HG03103 (cell line): ENCODE results near the gene MRPL52.
"Not testable (repeated sequence)": the region's sequence is repeated elsewhere in the genome, so short reads cannot be mapped to it uniquely, and the experiment has no call there.

ENCODE experiments used
- ATAC-seq: cut with Tn5 transposase; IDR thresholded peaks from one replicate; pipeline ENCODE4 v1.9.1; 2021; ENCODE audit warnings: low read depth; ENCODE audit not compliant: unreplicated experiment

Gene MRPL52

DNA sequence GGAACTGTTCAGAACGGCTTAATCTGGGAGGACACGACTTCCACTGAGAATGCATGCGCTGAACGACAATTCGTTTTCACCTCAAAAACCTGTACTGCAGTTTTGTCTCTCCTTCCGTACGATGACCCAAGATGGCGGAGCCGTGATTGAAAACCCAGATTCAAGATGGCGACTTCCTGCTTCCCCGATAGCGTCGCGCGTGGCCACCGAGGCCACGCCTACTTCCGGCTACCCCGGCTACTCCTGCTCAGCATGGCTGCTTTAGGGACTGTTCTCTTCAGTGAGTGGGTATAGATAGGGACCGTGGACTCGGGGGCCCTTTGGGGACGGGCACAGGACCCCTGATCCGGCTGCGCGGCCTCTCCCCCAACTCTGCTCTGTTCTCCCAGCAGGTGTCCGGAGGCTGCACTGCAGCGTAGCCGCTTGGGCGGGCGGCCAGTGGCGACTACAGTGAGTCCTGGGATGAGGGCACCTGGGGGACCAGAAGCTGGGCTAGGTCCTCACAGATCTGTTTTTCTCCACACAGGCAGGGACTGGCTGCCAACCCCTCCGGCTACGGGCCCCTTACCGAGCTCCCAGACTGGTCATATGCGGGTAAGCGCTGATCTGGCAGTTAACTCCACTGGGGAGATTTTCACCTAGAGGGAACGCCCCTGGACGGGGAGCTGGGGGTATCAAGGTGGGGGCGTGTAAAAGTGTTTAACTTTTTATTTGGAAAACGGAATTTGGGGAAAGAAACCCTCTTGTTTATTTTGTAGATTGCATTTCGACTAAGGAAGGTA lies at the start of gene MRPL52:
Gene MRPL52 (plus strand): TSS at position 227 of the 782 bp plus-strand sequence. CDS start 26 bp downstream, at position 253.
- peak; percentile 81 for ATAC-seq

DNA sequence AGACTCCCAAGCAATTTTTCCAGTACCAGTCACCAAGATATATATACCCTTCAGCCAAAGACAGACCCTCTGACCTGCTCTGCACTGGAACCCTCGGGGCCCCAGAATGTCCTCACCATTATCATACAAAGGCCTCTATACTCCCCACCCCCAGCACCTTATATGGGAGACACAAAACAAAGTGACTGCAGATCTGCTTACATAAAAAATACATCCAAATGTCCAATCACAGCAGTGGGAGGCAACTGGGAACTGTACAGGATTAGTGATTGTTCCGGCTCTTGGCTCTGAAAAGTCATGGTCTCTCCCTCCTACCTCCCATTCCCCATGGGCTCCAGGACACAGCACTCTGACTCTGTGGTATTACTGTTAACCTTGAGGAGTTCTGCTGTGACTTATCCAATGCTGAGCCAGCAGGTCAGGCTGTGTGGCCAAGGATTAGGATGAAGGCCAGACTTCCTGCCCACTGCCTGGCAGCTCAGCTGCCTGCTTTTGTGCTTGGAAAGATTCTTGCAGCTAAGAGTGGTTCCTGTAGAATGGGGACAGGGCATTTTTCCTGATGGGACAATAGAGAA lies 49.5 kb upstream of the MRPL52 start:
- ATAC-seq = no peak

- ATAC-seq = no peak
Observed at GRCh38 chr14:22780941-22781300, 48.8 kb upstream of the MRPL52 start.

- no peak for ATAC-seq
Observed at GRCh38 chr14:22781301-22781991, 48.2 kb upstream of the MRPL52 start.

DNA sequence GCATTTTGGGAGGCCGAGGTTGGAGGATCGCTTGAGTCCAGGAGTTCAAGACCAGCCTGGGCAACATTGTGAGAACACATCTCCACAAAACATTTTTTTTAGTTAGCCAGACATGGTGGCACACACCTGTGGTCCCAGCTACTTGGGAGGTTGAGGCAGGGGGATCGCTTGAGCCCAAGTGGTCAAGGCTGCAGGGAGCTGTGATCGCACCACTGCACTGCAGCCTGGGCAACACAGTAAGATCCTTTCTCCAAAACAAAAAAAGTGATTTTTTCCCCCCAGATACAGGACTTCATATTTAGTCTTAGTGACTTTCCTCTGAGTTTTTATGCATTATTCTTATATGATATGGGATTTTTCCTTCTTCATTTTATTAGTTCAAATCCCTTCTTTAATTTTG lies 43.0 kb upstream of the MRPL52 start:
- no peak for ATAC-seq

GRCh38 chr14:22791301-22791700 lies 38.4 kb upstream of the MRPL52 start:
- no peak for ATAC-seq

DNA sequence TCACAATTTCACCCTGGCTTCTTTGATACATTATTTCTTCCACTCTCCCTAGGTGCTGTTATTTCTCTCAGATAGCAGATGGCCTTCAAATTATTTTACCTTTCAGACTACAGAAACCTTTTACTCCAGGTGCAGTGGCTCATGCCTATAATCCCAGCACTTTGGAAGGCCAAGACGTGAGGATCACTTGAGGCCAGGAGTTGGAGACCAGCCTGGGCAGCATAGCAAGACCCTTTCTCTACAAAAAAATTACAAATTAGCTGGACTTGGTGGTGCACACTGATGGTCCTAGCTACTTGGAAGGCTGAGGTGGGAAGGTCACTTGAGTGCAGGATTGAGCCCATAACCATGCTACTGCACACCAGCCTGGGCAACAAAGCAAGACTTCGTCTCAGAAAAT lies 37.5 kb upstream of the MRPL52 start:
- ATAC-seq = no peak

GRCh38 chr14:22793550-22793949 lies 36.1 kb upstream of the MRPL52 start:
- not testable (repeated sequence) for ATAC-seq

DNA sequence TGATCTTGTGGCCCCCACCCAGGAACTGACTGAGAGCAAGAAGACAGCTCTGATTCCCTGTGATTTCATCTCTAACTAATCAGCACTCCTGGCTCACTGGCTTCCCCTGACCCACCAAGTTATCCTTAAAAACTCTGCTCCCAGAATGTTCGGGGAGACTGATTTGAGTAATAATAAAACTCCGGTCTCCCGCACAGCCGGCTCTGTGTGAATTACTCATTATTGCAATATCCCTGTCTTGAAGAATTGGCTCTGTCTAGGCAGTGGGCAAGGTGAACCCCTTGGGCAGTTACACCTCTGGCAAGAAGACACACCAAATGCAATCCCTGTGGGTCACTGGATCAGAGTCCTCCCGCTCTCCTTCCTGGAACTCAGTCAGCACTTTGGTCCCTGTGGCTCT lies 35.7 kb upstream of the MRPL52 start:
- ATAC-seq = no peak

GRCh38 chr14:22794551-22794951 lies 35.1 kb upstream of the MRPL52 start:
- ATAC-seq = peak; percentile 49

DNA sequence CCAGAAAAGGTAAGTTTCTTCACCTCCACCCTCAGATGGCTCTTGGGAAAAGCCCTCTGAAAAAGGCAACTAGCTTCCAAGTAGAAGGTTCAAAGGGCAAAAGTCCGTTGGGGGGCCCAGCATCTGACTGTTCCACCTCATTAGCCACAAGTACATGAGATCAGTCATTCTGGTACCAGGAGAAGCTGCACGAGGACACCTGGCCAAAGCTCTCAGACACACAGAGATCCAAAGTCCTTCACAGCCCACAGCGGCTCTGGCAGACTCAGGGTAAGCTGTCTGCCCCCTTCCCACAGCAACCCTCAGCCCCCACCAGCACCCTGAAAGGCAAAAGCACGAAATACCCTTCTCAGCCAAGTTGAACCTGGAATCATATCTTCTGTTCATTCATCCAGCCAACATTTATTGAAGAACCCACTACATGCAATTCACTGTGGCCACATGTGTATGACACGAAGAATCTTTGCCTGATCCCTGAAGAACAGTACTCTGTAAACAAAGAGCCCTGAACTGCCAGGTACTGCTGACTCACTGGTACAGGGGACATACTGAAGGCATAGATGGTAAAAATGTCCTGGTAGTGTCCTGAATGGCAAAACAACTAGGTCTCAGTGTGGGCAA lies 33.5 kb upstream of the MRPL52 start:
- no peak for ATAC-seq

- ATAC-seq = no peak
Observed at GRCh38 chr14:22797017-22797917, 32.4 kb upstream of the MRPL52 start.

DNA sequence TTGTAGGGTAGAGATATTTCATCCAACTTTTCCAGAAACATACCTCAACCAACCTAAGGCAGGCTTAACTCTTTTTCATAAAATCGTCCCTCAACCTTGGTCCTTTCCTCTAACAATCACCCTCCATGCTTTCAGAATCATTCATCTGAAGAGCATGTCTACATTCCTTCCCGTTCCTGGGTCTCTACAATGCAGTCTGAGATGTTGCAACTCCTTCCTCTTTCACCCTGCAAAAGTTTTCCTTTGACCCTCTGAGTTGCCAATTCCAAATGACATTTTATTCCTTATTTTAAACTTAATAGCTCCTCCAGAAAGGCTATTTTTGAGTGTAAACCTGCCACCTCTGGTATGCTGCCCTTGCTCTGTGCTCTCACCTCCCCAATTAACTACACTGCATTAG lies 31.2 kb upstream of the MRPL52 start:
- no peak for ATAC-seq

DNA sequence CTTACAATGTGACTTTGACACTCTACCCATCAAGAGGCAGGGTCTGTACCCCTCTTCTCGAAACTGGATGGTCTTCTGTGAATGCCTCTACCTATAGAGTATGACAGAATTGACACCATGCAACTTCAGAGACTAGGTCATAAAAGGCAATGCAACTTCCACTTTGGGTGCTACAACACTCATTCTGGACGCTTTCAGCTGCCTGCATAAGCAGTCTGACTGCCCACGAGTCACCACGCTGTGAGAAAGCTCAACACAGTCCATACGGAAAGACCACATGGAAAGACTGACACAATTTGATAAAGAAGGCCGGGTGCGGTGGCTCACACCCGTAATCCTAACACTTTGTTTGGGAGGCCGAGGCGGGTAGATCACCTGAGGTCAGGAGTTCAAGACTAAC lies 29.3 kb upstream of the MRPL52 start:
- ATAC-seq = no peak

GRCh38 chr14:22801716-22802115 lies 28.0 kb upstream of the MRPL52 start:
- ATAC-seq = no peak

GRCh38 chr14:22802860-22803686 lies 26.6 kb upstream of the MRPL52 start:
- ATAC-seq = no peak

DNA sequence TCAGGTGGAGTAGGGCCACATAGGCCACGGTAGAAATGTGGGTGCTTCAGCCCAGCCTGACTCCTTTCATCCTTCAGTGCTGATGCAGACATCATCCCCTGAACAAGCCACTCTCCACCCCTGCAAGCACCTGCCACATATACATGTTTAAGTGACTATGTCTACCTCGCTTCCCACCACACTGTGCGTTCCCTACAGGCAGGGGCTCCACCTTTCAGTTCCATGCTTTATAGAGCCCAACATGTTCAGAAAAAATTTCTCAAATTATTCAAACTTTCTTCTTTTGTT lies 26.1 kb upstream of the MRPL52 start:
- no peak for ATAC-seq

DNA sequence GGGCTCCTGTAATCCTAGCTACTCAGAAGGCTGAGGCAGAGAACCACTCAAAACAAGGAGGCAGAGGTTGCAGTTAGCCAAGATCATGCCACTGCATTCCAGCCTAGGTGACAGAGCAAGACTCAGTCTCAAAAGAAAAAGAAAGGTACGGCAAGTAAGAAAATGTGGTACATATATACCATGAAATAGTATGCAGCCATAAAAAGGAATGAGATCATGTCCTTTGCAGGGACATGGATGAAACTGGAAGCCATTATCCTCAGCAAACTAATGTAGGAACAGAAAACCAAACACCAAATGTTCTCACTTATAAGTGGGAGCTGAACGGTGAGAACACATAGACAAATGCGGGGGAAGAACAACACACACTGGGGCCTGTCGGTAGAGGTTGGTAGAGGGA lies 24.5 kb upstream of the MRPL52 start:
- ATAC-seq = not testable (repeated sequence)

GRCh38 chr14:22807432-22808087 lies 22.1 kb upstream of the MRPL52 start:
- ATAC-seq = no peak
